HG02759 (cell line): ENCODE results near the gene SLC4A1.
"Not testable (repeated sequence)": the region's sequence is repeated elsewhere in the genome, so short reads cannot be mapped to it uniquely, and the experiment has no call there.

Experiments used
- ATAC-seq: cut with Tn5 transposase; IDR thresholded peaks from one replicate; pipeline ENCODE4 v1.9.1; 2021; ENCODE audit warnings: mild to moderate bottlenecking, moderate library complexity; ENCODE audit not compliant: unreplicated experiment

SLC4A1 gene

DNA sequence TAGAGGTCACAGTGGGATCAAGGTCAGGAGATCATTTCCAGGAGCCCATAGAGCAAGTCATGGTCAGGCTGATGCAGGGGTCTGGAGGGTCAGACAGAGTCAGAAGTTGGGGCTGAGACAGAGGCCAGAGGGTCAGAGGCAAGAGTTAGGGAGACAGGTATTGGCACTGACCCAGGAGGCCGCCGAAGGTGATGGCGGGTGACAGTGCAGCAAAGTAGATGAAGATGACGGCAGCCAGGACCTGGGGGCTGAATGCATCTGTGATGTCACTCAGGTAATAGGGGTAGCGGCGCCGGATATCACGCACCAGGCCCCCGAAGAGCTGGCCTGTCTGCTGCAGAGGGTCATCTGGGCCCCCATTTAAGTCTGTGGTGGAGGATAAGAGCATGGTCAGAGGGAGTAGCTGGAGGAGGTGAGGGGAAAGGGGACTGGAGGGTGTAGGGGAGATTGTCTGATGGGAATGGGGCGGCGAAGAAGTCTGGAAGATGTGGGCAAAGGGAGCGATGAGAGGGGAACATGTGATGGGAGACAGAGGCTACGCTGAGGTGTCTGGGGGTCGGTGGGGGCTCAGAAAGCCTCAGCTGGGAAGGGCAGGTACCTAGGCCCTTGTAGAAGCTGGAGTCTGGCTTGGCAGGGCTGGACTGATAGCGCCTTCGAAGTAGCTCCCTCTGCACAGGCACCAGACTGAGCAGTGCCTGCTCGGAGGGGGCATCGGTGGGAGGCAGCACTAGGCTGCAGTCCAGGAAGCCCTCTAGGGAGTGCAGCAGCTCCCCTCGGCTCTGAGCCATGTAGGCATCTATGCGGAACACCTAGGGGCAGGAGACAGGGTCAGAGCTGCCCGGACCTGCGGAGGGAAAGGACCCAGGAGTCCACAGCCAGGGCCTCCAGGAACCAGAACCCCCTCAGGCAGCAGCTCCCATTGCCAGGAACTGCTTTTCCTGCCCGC lies 9.8 kb downstream of the SLC4A1 start:
- ATAC-seq = no peak

DNA sequence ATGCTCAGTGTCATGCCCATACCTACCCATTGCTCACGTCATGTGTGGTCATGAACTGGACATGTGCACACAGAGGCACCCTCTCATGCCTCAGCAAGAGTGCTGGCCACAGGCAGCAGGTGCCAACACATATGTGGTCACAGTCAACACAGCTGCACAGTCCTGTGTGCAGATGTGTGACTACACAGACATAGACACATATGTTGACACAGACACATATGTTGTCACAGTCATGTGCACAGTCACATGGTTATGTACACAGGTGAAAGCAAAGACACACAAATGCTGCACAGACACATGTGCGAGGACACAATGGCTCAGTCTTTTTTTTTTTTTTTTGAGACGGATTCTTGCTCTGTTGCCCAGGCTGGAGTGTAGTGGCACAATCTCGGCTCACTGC lies 11.3 kb downstream of the SLC4A1 start:
- ATAC-seq = no peak

DNA sequence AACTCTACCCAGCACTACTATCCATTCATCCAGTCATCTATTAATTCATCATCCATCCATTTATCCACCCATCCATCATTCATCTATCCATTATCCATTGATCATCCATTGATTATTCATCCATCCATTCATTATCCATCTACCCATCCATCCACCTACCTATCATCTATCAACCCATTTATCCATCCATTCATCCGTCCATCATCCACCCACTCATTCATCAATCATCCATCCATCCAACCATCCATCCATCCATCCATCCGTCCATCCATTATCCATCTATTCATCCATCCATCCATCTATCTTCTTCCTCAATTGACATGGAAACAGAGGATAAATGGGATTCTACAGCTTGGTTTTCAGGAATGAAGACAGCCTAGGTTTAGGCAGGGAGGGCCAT lies 12.0 kb downstream of the SLC4A1 start:
- no peak for ATAC-seq

DNA sequence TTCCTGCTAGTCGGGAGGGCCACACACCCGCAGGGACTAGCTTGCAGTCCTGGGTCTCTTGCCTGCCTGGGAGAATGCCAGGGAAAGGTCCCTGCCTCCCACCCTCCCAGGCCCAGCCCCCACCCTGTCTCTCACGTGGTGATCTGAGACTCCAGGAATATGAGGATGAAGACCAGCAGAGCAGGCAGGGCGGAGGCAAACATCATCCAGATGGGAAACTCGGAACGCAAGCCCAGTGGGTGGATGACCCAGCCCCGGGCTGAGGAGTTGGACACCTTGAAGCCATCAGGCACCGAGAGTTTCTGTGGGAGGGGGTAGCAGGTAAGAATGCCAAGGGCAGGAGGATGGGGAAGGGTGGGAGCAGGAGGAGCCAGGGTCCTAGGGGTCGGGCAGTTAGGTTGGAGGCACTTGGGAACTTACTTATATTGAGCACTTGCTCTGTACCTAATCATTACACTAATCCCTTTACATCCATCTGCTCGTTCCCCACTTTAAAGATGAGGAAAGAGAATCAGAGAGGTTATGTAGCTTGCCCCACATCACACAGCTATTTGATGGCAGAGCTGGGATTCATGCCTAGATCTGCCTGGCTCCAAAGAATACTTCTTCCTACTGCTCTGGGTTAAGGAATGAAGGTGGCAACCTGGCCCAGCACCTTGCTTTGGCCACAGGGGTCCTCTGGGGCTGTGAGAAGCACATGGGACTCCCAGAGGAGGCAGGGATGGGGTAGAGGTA lies 13.4 kb downstream of the SLC4A1 start:
- no peak for ATAC-seq

DNA sequence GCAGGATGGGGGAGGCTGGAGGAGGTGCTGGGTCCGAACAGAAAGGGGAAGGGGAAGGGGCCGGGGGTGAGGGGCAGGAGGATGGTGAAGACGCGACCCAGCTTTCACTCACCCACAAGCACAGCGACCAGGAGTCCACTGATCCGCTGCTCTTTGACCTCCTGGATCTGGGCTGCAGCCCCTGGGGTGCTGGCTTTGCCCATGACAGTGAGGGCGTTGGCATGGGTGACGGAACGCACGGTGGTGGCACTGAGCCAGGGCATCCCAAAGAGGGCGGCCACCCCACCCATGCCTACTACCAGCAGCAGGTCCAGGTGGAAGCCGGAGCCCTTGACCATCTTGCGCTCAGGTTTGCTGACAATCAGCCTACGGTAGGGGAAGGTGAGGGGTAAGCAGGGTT lies 14.9 kb downstream of the SLC4A1 start:
- no peak for ATAC-seq

DNA sequence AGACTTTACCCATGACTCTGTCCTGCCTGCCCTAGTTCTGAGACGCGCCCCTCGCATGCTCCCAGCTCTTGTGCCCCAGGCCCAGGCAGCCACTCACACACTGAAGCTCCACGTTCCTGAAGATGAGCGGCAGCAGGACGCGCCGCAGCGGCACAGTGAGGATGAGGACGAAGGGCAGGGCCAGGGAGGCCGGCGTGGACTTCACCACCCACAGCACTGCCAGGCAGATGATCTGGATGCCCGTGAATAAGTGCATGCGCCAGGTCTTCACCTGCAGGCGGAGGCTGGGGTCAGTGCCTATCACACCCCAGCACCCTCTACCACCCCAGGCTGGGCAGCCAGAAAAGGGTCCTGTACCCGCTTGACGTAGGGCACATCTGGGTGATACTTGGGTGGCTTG lies 16.9 kb downstream of the SLC4A1 start:
- ATAC-seq = no peak

GRCh38 chr17:44249501-44250246 lies 18.3 kb downstream of the SLC4A1 start:
- ATAC-seq = no peak

DNA sequence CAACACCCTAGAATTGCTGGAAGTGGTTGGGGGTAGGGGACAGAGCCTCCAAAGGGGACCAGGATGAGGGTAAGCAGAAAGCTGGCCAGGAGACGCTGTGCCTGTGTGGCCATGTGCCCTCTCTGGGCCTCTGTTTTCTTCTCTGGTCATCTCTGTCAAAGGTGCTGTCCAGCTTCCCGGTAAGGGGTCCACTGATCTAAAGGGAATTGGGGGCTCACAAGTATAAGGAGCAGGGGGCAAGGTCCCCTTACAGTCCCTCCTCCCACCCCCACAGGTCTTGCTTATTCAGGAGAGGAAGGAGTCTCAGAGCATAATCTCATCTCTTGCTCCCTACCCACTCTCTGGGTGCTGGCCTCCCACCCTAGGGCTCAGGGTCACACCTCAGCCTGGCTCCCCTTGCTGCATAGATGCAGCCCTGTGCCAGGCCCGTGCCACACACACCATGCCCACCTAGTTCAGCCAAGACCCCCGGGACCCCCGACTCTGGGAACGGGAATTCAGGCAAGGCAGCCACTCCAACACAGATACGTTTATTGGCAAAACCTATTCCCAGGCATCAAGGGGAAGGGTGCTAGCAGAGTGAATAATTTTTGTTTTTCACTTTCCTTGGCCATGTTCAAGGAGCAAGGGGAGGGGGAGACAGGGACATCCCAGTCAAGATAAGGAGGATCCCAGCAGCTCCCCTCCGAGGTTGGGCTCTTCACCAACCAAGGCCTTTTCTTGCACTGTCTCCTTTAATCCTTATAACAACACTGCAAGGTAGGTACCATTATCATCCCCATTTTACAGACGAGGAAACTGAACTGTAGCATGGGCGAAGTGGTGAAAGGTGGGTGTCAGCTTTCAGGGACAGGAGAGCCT lies 19.8 kb downstream of the SLC4A1 start:
- no peak for ATAC-seq

GRCh38 chr17:44247440-44247841 lies 20.5 kb downstream of the SLC4A1 start:
- no peak for ATAC-seq

- ATAC-seq = no peak
Observed at GRCh38 chr17:44241106-44241624, 26.8 kb downstream of the SLC4A1 start.

DNA sequence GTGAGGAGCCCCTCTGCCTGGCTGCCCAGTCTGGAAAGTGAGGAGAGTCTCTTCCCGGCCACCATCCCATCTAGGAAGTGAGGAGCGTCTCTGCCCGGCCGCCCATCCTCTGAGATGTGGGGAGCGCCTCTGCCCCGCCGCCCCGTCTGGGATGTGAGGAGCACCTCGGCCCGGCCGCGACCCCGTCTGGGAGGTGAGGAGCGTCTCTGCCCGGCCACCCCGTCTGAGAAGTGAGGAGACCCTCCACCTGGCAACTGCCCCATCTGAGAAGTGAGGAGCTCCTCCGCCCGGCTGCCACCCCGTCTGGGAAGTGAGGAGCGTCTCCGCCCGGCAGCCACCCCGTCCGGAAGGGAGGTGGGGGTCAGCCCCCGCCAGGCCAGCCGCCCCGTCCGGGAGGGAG lies 30.0 kb downstream of the SLC4A1 start:
- not testable (repeated sequence) for ATAC-seq

DNA sequence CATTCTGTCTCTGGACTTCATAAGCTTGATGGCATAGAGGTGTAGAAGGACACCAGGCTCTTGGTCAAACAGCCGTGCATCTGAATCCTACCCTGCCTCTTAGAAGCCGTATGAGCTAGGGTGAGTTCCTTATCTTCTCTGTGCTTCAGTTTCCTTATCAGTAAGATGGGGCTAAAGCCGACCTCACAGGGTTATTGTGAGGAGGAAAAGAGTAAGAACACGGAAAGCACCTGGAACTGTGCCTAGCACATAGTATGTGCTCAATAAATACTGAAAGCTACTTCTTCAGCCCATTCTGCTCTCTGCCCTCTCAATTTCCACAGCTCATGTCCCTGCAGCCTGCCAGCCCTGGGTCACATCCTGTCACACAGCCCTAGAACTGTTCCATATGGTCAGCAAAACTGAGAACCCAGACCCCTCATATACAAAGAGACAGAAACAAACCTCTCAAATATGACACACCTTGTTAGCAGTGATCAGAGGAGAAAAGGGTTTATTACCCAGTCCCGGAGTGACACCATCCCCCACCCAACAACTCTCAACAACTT lies 31.4 kb downstream of the SLC4A1 start:
- peak; percentile 45 for ATAC-seq

DNA sequence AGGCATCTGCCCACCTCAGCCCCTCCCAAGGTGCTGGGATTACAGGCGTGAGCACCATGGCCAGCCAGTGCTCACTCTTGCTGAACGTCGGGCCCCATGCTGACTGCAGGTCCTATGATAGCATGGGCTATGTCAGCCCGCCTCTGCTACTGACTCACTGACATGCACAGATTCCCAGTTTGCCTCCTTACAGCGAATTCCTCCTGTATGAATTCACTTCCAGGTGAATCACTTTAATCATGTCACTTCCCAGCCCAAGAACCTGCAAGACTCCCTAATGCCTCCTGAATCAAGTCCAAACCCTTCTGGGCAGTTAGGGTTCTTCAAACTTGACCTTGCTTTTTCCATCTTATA lies 32.4 kb downstream of the SLC4A1 start:
- no peak for ATAC-seq

GRCh38 chr17:44233582-44233981 lies 34.4 kb downstream of the SLC4A1 start:
- no peak for ATAC-seq

GRCh38 chr17:44232061-44232460 lies 35.9 kb downstream of the SLC4A1 start:
- no peak for ATAC-seq

DNA sequence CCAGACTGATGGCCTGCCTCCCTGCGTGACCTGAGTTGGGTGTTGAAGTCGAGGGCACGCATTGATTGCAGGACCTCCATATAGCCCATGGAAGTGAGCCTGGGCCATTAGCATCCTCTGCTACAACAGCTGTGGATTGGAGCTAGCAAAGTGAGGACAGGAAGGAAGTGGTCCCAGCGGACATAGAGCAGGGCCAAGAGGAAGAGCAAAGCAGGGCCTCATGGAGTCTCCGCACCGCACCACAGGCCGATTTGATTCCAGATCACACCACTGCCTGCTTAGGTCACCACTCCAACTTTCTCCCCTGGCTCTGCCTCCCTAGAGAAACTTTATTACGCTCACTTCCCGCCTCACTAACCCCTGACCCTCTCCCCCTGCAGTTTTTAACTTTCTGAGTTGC lies 37.8 kb downstream of the SLC4A1 start:
- no peak for ATAC-seq

DNA sequence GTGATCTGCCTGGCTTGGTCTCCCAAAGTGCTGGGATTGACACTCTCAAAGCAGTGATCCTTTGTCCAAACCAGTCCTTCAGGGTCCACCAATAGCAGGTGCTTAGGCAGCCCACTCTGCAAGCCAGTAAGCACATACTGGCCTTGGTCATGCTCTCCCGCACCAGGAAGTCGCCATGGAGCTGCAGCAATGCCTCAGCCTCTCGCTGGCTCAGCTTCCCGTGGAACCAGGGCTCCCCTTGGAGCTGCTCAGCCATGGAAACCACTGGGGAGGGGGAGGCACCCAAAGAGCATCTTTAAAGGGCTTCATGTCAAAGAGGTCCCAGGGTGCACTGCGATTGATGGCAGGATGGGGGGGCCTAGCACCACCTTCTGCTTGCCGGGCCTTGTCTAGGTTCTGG lies 38.8 kb downstream of the SLC4A1 start:
- ATAC-seq = no peak

- ATAC-seq = no peak
Observed at GRCh38 chr17:44223541-44224071, 44.3 kb downstream of the SLC4A1 start.

DNA sequence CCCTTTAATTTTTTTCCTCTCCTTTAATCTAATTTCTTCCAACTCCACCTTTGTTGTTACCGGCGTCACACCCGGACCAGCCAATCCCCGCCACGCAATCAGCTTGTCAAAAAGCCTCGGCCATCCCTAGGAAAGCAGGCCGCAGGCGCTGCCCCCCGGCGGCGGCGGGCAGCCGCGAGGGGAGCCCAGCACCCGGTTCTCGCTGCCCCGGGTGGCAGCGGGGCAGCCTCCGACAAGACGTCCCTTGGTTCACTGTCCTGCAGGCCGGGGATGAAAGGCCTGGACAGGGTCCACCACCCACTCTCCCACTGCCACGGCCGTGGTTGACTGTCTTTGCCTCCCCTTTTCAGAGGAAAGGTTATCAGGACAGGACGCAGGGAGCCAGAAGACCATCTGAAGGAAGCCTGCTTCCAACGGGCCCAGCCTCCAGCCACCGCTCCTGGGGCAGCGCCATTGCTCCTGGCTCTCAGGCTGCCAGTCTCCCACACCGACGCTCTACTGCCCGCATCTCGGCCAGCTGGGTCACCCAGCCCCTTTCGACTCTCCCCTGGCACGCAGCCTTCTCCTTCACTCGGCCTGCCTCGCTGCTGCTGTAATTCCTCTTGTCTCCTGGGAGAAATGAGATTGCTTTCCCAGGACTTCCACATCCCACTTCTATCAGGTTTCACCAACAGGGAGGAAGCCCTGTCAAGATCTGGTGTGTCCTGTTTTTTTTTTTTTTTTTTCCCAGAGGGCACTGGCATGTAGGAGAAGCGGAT lies 45.6 kb downstream of the SLC4A1 start:
- ATAC-seq = no peak
